HepG2 (cell line): ENCODE data around the gene AARSD1. TPM values are rescaled to one million over a fixed set of nuclear protein-coding genes. Genes with fewer than 3 reads are reported as not detected.

Source experiments
- ATAC-seq: fragments of 200-7000 bp; cut with Tn5 transposase; 3 replicates; pipeline ENCODE4 v1.9.1; 2020; ENCODE audit warnings: mild to moderate bottlenecking, moderate library complexity
- BruUV-seq: library from RNA; stranded (reverse); fragments of 400-500 nt; replicated peaks from 2 replicates; lab custom pipeline; 2021; lab: Mats Ljungman, UMichigan
- CTCF ChIA-PET: fragments of 300-600 bp; formaldehyde crosslinking; extraction: SDS; loops from one replicate; lab custom pipeline; 2021; ENCODE audit warnings: low total read pairs, inconsistent platforms, low intra/inter-chr PET ratio; lab: Yijun Ruan, JAX
- POLR2A ChIA-PET: fragments of 350-600 bp; sonication (Branson Sonifier 250); formaldehyde crosslinking; loops from one replicate; lab custom pipeline; 2020; ENCODE audit warnings: antibody characterized with exemption, inconsistent platforms; lab: Yijun Ruan, JAX
- DNase-seq: peaks from one replicate; pipeline ENCODE4 v3.0.0-alpha.2; 2015; ENCODE audit warnings: low spot score
- FAIRE-seq: peaks from 3 replicates; lab custom pipeline; 2011; peaks lifted over from hg19 to GRCh38; lab: Jason Lieb, UNC
- H2AFZ ChIP-seq: one replicate; pipeline ENCODE4 v1.6.1; 2011; ENCODE audit warnings: low read length, inconsistent platforms
- H3K27ac ChIP-seq: fragments of 300-600 bp; 3 replicates; pipeline ENCODE4 v1.8.0; 2011; ENCODE audit warnings: mixed run types, mild to moderate bottlenecking, mixed read lengths, low read length, inconsistent platforms; ENCODE audit not compliant: insufficient read depth; ENCODE audit errors: extremely low read length
- H3K27me3 ChIP-seq, 2 experiments: fragments of 200-600 bp in 1 of 2; 2 replicates in 1 of 2; 3 replicates in 1 of 2; pipeline versions ENCODE4 v1.6.0 to v1.8.0; 2011; ENCODE audit warnings: low read length in 2 of 2, mild to moderate bottlenecking in 2 of 2, moderate library complexity in 2 of 2, inconsistent platforms in 1 of 2; ENCODE audit not compliant: insufficient read depth in 2 of 2, control insufficient read depth in 1 of 2
- H3K36me3 ChIP-seq, 2 experiments: fragments of 200-600 bp in 1 of 2; replicated peaks in 1 of 2; 2 replicates in 1 of 2; 3 replicates in 1 of 2; pipeline versions ENCODE4 v1.5.1 to v1.8.0; 2011; ENCODE audit warnings: low read length in 2 of 2, inconsistent platforms in 1 of 2; ENCODE audit not compliant: insufficient read depth in 2 of 2, control insufficient read depth in 1 of 2
- H3K4me1 ChIP-seq: 2 replicates; pipeline ENCODE4 v1.5.1; 2012; ENCODE audit warnings: low read length, inconsistent platforms; ENCODE audit not compliant: insufficient read depth
- H3K4me2 ChIP-seq: 2 replicates; pipeline ENCODE4 v1.6.0; 2011; ENCODE audit warnings: low read depth, low read length, inconsistent platforms
- H3K4me3 ChIP-seq, 3 experiments: fragments of 200-600 bp in 1 of 3; sonication (generic), shearing (Covaris generic) in 1 of 3; replicated peaks in 1 of 3; 2 replicates each; pipeline ENCODE4 v1.5.1; 2011 to 2016; ENCODE audit warnings: low read length in 3 of 3, inconsistent platforms in 2 of 3, low read depth in 2 of 3, mild to moderate bottlenecking in 2 of 3, control low read depth in 1 of 3, mixed read lengths in 1 of 3; ENCODE audit not compliant: insufficient read depth in 1 of 3
- H3K79me2 ChIP-seq: one replicate; pipeline ENCODE4 v1.6.1; 2011; ENCODE audit warnings: low read length, inconsistent platforms; ENCODE audit not compliant: insufficient read depth
- H3K9ac ChIP-seq: 2 replicates; pipeline ENCODE4 v1.6.0; 2011; ENCODE audit warnings: mild to moderate bottlenecking, low read depth, low read length, inconsistent platforms; ENCODE audit not compliant: insufficient read depth
- H3K9me3 ChIP-seq: 2 replicates; pipeline ENCODE4 v1.5.1; 2012; ENCODE audit warnings: mild to moderate bottlenecking, low read length
- H4K20me1 ChIP-seq: 2 replicates; pipeline ENCODE4 v1.6.0; 2011; ENCODE audit warnings: inconsistent platforms, mild to moderate bottlenecking, low read length, moderate library complexity; ENCODE audit not compliant: insufficient read depth
- ATF1 ChIP-seq: IDR thresholded peaks from 2 replicates; pipeline ENCODE4 v1.6.1; 2016; ENCODE audit warnings: mild to moderate bottlenecking, control low read depth
- CENPX ChIP-seq: sonication (generic); formaldehyde crosslinking; IDR thresholded peaks from 2 replicates; pipeline ENCODE4 v1.9.0; 2021; ENCODE audit warnings: mild to moderate bottlenecking, missing genetic modification reagents, moderate library complexity
- HDAC1 ChIP-seq: sonication (generic); formaldehyde crosslinking; IDR thresholded peaks from 2 replicates; pipeline ENCODE4 v1.5.1; 2020; ENCODE audit warnings: mild to moderate bottlenecking, missing genetic modification reagents
- HMGXB3 ChIP-seq: sonication (generic); formaldehyde crosslinking; IDR thresholded peaks from 2 replicates; pipeline ENCODE4 v1.4.0; 2020; ENCODE audit warnings: missing genetic modification reagents, borderline replicate concordance
- HOXA7 ChIP-seq: sonication (generic); formaldehyde crosslinking; IDR thresholded peaks from 2 replicates; pipeline ENCODE4 v1.8.1; 2022; ENCODE audit warnings: mild to moderate bottlenecking, missing genetic modification reagents, moderate library complexity
- KLF13 ChIP-seq: sonication (generic); formaldehyde crosslinking; IDR thresholded peaks from 2 replicates; pipeline ENCODE4 v1.4.0; 2020; ENCODE audit warnings: mild to moderate bottlenecking, missing genetic modification reagents
- NKX3-1 ChIP-seq: sonication (generic); formaldehyde crosslinking; IDR thresholded peaks from 2 replicates; pipeline ENCODE4 v1.5.0; 2020; ENCODE audit warnings: missing genetic modification reagents
- PBX2 ChIP-seq: IDR thresholded peaks from 2 replicates; pipeline ENCODE4 v1.6.1; 2016; ENCODE audit warnings: control low read depth
- ZNF142 ChIP-seq: sonication (generic); formaldehyde crosslinking; IDR thresholded peaks from 2 replicates; pipeline ENCODE4 v1.4.0; 2020; ENCODE audit warnings: missing genetic modification reagents
- ZNF747 ChIP-seq: sonication (generic); formaldehyde crosslinking; IDR thresholded peaks from 2 replicates; pipeline ENCODE4 v1.8.1; 2023; ENCODE audit warnings: missing genetic modification reagents, mild to moderate bottlenecking, borderline replicate concordance
- WGBS: methylation state at CpG from one replicate; pipeline ENCODE4 v1.1.6; 2017; ENCODE audit warnings: low lambda C conversion rate; 5-methylcytosine and 5-hydroxymethylcytosine counted together
- in situ Hi-C: cut with HindIII; loops from 2 replicates; pipeline ENCODE4 v1.10.0; 2017; ENCODE audit warnings: low pct_unique_long_range_greater_than_20kb; ENCODE audit not compliant: extremely low pct_ligation_motif_present
- intact Hi-C: fragments of 100-400 bp; cut with micrococcal nuclease; formaldehyde crosslinking; loops from one replicate; pipeline ENCODE4 v1.10.0; 2022; ENCODE audit not compliant: unreplicated experiment
- polyA plus RNA-seq, 8 experiments: library from polyadenylated mRNA; depleted of rRNA in 3 of 8; stranded (reverse) in 7 of 8; unstranded in 1 of 8; fragments of >200 nt; fragmentation: Illumina TruSeq in 4 of 8; extraction: Trizol in 4 of 8; gene quantifications; 2 replicates each; pipeline versions ENCODE4 v1.2.1 to v1.2.3, GENCODE V29; 2011 to 2016; ENCODE audit warnings: low read depth in 4 of 8, missing spikeins in 1 of 8, mixed read lengths in 1 of 8; ENCODE audit not compliant: insufficient read depth in 1 of 8
- total RNA-seq, 5 experiments: library from RNA; depleted of rRNA; stranded (reverse); fragments of >200 nt; fragmentation: Illumina TruSeq; extraction: Trizol; gene quantifications; 2 replicates each; pipeline ENCODE4 v1.2.3, GENCODE V29; 2016; ENCODE audit warnings: low read depth in 1 of 5

The AARSD1 gene
- total and polyA plus RNA-seq, 2 of the 13 experiments (the other 11 are each of a cell fraction or from before 2014, with no cell fraction given) = 24.7 to 29.3 TPM

- Histone ChIP-seq H2AFZ (no peak overlapping the region), H3K27ac (peak overlapping the region; percentile 83), H3K9me3 (no peaks in the 10 kb centered on the region), H3K4me1 (peaks cover 39% of the 10 kb centered on the region), H4K20me1 (no peaks in the 10 kb centered on the region), H3K27me3 (no peaks in the 10 kb centered on the region; a peak in 1 of 5 replicates), H3K36me3 (no peaks in the 10 kb centered on the region), H3K9ac (no peak overlapping the region), H3K79me2 (no peaks in the 10 kb centered on the region), H3K4me3 (peak overlapping the region in 1 of 3 experiments; percentile 55; a peak in 1 of 6 replicates), H3K4me2 (no peak overlapping the region)
- POLR2A ChIA-PET = interaction anchor here (0.6 to 2.6 kb wide), 22 partner anchors 10 to 383 kb away, joined by 3 to 39 read pairs (median 6); partner anchors contain the start of genes AOC2, AOC3, BECN1 and PSME3
- FAIRE-seq = no peak
- CTCF ChIA-PET = interaction anchor here (1.4 to 2.1 kb wide), 5 partner anchors 8 to 109 kb away, joined by 3 to 32 read pairs (median 6); partner anchors contain the start of genes AOC2 and RPL27
- intact Hi-C loops = loop anchor here (1.0 to 2.0 kb wide), 3 partner anchors 51 to 86 kb away; partner anchors contain the start of gene RPL27
- ATAC-seq = no peak
- in situ Hi-C loops = loop anchor here (5.0 kb wide), 1 partner anchor 87 kb away; the partner anchor contains the start of gene AOC2
- no peak for DNase-seq
- no TSS peak for BruUV-seq
- 89% methylated on average over 1 of the region's 1 CpG for WGBS
- 0 out of 2 replicates have a peak, but pooled peaks have one; percentile 3 for TF ChIP-seq ZNF747 (CRISPR knock-in tag)
- TF ChIP-seq ZNF142 = 0 out of 2 replicates have a peak, but pooled peaks have one; percentile 3
- no peak for TF ChIP-seq NKX3-1 (CRISPR knock-in tag)
- TF ChIP-seq HOXA7 = no peak
- TF ChIP-seq HDAC1 (CRISPR knock-in tag) = peak; percentile 15; the same call in 1 of the 2 replicates
- no peak for TF ChIP-seq CENPX
- TF ChIP-seq KLF13 (CRISPR knock-in tag) = no peak
- TF ChIP-seq PBX2 (CRISPR knock-in tag) = no peak
- 0 out of 2 replicates have a peak, but pooled peaks have one; percentile 4 for TF ChIP-seq ATF1 (CRISPR knock-in tag)
- TF ChIP-seq HMGXB3 = peak; percentile 0; the same call in 1 of the 2 replicates
These were observed 34.8 kb downstream of the AARSD1 start for GRCh38 chr17:42929497-42929844.
